ENCODE data around the gene HEPACAM2. TPM values are rescaled to one million over a fixed set of nuclear protein-coding genes. Genes with fewer than 3 reads are reported as not detected.

HEPACAM2 gene
- total and polyA plus RNA-seq, 2 of the 8 experiments (the other 6 are each of a cell fraction or from before 2014, with no cell fraction given), result not detected

DNA sequence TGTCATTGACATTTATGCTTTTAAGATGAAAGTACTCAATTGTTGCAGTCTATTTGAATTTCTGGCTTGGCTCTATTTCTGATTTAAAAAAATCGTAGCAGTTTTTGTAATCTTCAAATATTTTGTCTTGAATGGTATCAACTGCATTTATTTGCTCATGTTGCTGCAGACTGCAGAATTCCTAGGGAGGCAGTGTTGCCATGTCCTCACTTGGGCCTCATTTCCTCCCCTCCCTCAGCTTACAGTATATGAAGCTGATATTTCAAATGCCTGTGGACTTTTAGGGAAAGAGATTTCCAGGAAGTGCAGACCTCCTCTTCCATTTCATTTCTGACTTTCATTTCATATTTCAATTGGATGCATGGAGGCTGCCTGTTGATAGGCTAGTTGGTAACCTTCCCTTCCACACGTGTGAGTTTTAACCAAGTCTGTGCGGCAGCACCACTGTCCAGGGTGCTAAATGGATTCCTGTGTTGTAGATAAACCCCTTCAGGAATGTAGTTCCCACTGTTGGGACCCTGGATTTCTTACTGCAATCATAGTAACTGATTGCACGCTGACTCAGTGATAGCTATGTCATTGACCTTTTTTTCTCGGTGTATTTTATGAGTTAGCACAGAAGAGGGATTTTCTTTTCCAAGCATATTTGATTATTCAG lies 23.4 kb upstream of the HEPACAM2 start:
- no peak overlapping the region for H2BK120ac ChIP-seq (replicated peaks; ENCODE audit: low read depth, low read length)
- no peak overlapping the region for H2BK12ac ChIP-seq (ENCODE audit: low read depth, low read length)
- H3K23me2 ChIP-seq (ENCODE audit: low read depth, low read length), result no peaks in the 10 kb centered on the region
- H3K79me2 ChIP-seq (ENCODE audit: control insufficient read depth in 1 of 2, insufficient read depth in 2 of 2, low read length in 2 of 2), result no peaks in the 10 kb centered on the region
- H3K36me3 ChIP-seq (ENCODE audit: control insufficient read depth in 2 of 4, insufficient read depth in 4 of 4, low read length in 3 of 4), result no peaks in the 10 kb centered on the region
- H3K27ac ChIP-seq (ENCODE audit: low read depth, low read length), result no peak overlapping the region
- no peak overlapping the region for H3K9ac ChIP-seq (replicated peaks in 1 of 4; ENCODE audit: extremely low read depth in 1 of 4, low read depth in 3 of 4, low read length in 3 of 4)
- H4K8ac ChIP-seq (ENCODE audit: extremely low read depth, insufficient read depth, low read length), result no peak overlapping the region
- H3K18ac ChIP-seq (ENCODE audit: extremely low read depth, low read length), result no peak overlapping the region
- FAIRE-seq (no peak), DNase-seq (ENCODE audit: low read depth in 1 of 2, low spot score in 2 of 2) (no peak)
- peak in 1 of 2 experiments; percentile 24; a peak in 3 of 4 replicates for TF ChIP-seq RAD21 (IDR thresholded peaks at IDR 0.05 in 1 of 2, conservative IDR thresholded peaks at IDR 0.05 in 1 of 2; ENCODE audit: low read depth in 2 of 2, low read length in 2 of 2)
- TF ChIP-seq CHD1 (IDR thresholded peaks at IDR 0.05; ENCODE audit: low read depth, low read length), result no peak
- H3K27me3 ChIP-seq (replicated peaks in 1 of 4; ENCODE audit: control insufficient read depth in 3 of 4, extremely low read depth in 1 of 4, insufficient read depth in 3 of 4, low read length in 3 of 4), result no peaks in the 10 kb centered on the region
- no peak overlapping the region for H3K4me2 ChIP-seq (ENCODE audit: insufficient read depth in 1 of 2, low read depth in 2 of 2, low read length in 2 of 2)
- no peak overlapping the region for H2BK20ac ChIP-seq (ENCODE audit: low read length)
- no peak overlapping the region for H2AFZ ChIP-seq (ENCODE audit: low read length)
- no peak overlapping the region for H2AK5ac ChIP-seq (ENCODE audit: low read depth, low read length)
- no peaks in the 10 kb centered on the region for H3K79me1 ChIP-seq (ENCODE audit: low read depth, low read length)
- H3K14ac ChIP-seq (ENCODE audit: insufficient read length), result no peak overlapping the region
- H3K9me3 ChIP-seq (ENCODE audit: insufficient read depth in 2 of 2, low read depth in 1 of 2, low read length in 1 of 2), result no peaks in the 10 kb centered on the region
- no peak overlapping the region for H2BK15ac ChIP-seq (ENCODE audit: low read length)
- no peak overlapping the region for H3K4me3 ChIP-seq (ENCODE audit: extremely low read depth in 1 of 4, insufficient read depth in 2 of 4, low read depth in 3 of 4, low read length in 4 of 4)
- no peaks in the 10 kb centered on the region for H3K4me1 ChIP-seq (replicated peaks in 1 of 4; ENCODE audit: control insufficient read depth in 3 of 4, insufficient read depth in 4 of 4, low read length in 3 of 4)
- no peak overlapping the region for H4K5ac ChIP-seq (ENCODE audit: insufficient read length, low read depth, low read length)
- ChIA-PET CTCF (ENCODE audit: partially characterized antibody) (interaction anchor here (0.9 to 1.2 kb wide), 3 partner anchors 142 to 302 kb away, joined by 3 to 4 read pairs (median 3); no protein-coding TSS in a partner anchor), POLR2A (ENCODE audit: partially characterized antibody) (no interaction called here)
- no peak overlapping the region for H2BK5ac ChIP-seq (ENCODE audit: low read depth, low read length)
- H3K56ac ChIP-seq (replicated peaks; ENCODE audit: insufficient read length, low read depth, low read length), result no peak overlapping the region
- H3K4ac ChIP-seq (replicated peaks; ENCODE audit: insufficient read length, low read depth, low read length), result no peak overlapping the region
- no peak overlapping the region for H4K91ac ChIP-seq (replicated peaks; ENCODE audit: insufficient read length, low read length)
- H4K20me1 ChIP-seq (replicated peaks in 1 of 2; ENCODE audit: control insufficient read depth in 1 of 2, insufficient read depth in 2 of 2, low read length in 2 of 2), result no peaks in the 10 kb centered on the region
- H3K23ac ChIP-seq (ENCODE audit: insufficient read length), result no peak overlapping the region
- WGBS, 2 experiments (ENCODE audit: extremely low coverage in 1 of 2, insufficient coverage in 1 of 2, insufficient read length in 1 of 2, insufficient replicate concordance in 2 of 2, low coverage in 1 of 2, low lambda C conversion rate in 2 of 2, missing lambda C conversion rate in 1 of 2), result 84% methylated on average over 5 of the region's 5 CpGs; no CpG with 5 or more reads in 1 of the 2 experiments
